Measurements from ENCODE around the gene DMBT1. TPM values are rescaled to one million over a fixed set of nuclear protein-coding genes. Genes with fewer than 3 reads are reported as not detected.
"Not testable (repeated sequence)": the region's sequence is repeated elsewhere in the genome, so short reads cannot be mapped to it uniquely, and the experiment has no call there.

DMBT1 gene
- total RNA-seq, 4 donors from 2014 or later, result 0.63 TPM; not detected in 3

DNA sequence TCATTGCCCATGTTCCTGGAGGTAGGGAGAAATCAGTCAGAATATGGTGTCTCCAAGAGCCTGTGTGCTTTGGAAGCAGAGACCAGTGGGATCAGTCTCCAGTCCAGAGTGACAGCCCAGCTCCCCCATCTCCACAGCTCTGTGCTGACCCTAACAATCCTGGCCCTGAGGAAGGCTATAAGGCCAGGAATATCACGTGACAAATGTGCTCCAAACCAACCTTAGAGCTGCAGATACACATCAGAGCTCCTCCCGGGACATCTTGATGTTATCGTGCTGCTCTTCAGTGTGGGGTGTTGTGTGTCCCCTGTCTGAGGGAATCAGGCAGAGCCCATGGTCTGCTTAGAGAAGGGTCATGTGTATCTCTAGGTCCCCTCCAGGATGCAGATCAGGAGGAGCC, 15.2 kb downstream of the DMBT1 start:
- H3K27ac ChIP-seq (replicated peaks in 1 of 4), result no peak overlapping the region
- intact Hi-C loops (cut with DNase I), result no loop called here
- peaks cover 0 to 6% (median 0%) of the 10 kb centered on the region in 4 donors for H3K9me3 ChIP-seq
- no peaks in the 10 kb centered on the region for H3K27me3 ChIP-seq
- no peak overlapping the region for H3K4me3 ChIP-seq
- H3K36me3 ChIP-seq, result no peaks in the 10 kb centered on the region
- 50% methylated on average over 1 of the region's 3 CpGs for WGBS
- no peaks in the 10 kb centered on the region for H3K4me1 ChIP-seq
- DNase-seq (ENCODE audit: extremely low spot score), result no peak
- TF ChIP-seq POLR2A (IDR thresholded peaks at IDR 0.05; ENCODE audit: low read depth) (no peak), POLR2AphosphoS5 (IDR thresholded peaks at IDR 0.05) (no peak), EP300 (IDR thresholded peaks at IDR 0.05) (no peak)
- TF ChIP-seq, protein P1, sequence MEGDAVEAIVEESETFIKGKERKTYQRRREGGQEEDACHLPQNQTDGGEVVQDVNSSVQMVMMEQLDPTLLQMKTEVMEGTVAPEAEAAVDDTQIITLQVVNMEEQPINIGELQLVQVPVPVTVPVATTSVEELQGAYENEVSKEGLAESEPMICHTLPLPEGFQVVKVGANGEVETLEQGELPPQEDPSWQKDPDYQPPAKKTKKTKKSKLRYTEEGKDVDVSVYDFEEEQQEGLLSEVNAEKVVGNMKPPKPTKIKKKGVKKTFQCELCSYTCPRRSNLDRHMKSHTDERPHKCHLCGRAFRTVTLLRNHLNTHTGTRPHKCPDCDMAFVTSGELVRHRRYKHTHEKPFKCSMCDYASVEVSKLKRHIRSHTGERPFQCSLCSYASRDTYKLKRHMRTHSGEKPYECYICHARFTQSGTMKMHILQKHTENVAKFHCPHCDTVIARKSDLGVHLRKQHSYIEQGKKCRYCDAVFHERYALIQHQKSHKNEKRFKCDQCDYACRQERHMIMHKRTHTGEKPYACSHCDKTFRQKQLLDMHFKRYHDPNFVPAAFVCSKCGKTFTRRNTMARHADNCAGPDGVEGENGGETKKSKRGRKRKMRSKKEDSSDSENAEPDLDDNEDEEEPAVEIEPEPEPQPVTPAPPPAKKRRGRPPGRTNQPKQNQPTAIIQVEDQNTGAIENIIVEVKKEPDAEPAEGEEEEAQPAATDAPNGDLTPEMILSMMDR (IDR thresholded peaks at IDR 0.05), result no peak

DNA sequence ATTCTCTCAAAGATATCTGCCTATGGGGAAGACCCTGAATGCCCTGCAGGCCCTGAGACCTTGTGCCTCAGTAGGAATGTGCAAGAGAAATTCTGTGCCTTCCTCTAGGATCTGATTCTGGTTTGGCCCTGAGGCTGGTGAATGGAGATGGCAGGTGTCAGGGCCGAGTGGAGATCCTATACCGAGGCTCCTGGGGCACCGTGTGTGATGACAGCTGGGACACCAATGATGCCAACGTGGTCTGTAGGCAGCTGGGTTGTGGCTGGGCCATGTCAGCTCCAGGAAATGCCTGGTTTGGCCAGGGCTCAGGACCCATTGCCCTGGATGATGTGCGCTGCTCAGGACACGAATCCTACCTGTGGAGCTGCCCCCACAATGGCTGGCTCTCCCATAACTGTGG, 15.7 kb downstream of the DMBT1 start:
- Histone ChIP-seq H3K9me3 (peaks cover 0 to 6% (median 0%) of the 10 kb centered on the region in 4 donors), H3K4me1 (no peaks in the 10 kb centered on the region), H3K36me3 (no peaks in the 10 kb centered on the region), H3K4me3 (no peak overlapping the region), H3K27ac (replicated peaks in 1 of 4) (no peak overlapping the region), H3K27me3 (no peaks in the 10 kb centered on the region)
- WGBS, result 85% methylated on average over 6 of the region's 6 CpGs
- intact Hi-C loops (cut with DNase I), result no loop called here
- no peak for DNase-seq (ENCODE audit: extremely low spot score)
- no peak for TF ChIP-seq POLR2AphosphoS5 (IDR thresholded peaks at IDR 0.05)
- TF ChIP-seq EP300 (IDR thresholded peaks at IDR 0.05), result no peak
- TF ChIP-seq, protein P1 (IDR thresholded peaks at IDR 0.05), result no peak
- no peak for TF ChIP-seq POLR2A (IDR thresholded peaks at IDR 0.05; ENCODE audit: low read depth)

DNA sequence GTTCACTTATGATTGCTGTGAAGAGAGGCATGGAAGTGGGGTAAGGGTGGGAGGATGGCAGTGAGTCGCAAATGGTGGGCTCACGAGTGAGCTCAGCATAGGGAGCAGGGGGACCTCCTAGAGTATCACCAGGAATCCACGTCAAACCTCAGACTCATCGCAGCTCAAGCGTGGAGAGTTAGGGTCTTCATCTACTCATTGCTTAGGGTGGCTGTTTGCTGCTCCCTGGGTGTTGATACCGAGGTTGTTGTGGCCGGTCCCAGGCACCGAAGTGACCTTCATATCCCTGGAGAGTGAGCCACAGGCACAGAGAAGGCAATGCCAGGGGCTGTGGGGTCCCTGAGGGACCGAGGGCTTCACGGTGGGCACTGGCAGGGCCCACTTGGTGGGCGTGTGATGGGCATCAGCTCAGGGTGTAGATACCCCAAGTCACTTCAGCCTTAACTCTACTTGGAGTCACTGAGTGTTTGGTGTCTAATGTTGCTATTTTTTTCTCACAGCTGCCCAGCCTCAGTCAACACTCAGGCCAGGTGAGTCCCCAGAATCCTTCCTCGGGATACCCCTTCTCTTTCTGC, 16.8 kb downstream of the DMBT1 start:
- WGBS, result 88% methylated on average over 12 of the region's 12 CpGs
- Histone ChIP-seq H3K27me3 (no peaks in the 10 kb centered on the region), H3K4me1 (no peaks in the 10 kb centered on the region), H3K4me3 (no peak overlapping the region), H3K9me3 (peaks cover 0 to 6% (median 0%) of the 10 kb centered on the region in 4 donors), H3K27ac (replicated peaks in 1 of 4) (no peak overlapping the region), H3K36me3 (no peaks in the 10 kb centered on the region)
- intact Hi-C loops (cut with DNase I), result no loop called here
- TF ChIP-seq EP300 (IDR thresholded peaks at IDR 0.05) (no peak), POLR2A (IDR thresholded peaks at IDR 0.05; ENCODE audit: low read depth) (no peak), POLR2AphosphoS5 (IDR thresholded peaks at IDR 0.05) (no peak)
- TF ChIP-seq, protein P1 (IDR thresholded peaks at IDR 0.05), result no peak
- no peak for DNase-seq (ENCODE audit: extremely low spot score)

DNA sequence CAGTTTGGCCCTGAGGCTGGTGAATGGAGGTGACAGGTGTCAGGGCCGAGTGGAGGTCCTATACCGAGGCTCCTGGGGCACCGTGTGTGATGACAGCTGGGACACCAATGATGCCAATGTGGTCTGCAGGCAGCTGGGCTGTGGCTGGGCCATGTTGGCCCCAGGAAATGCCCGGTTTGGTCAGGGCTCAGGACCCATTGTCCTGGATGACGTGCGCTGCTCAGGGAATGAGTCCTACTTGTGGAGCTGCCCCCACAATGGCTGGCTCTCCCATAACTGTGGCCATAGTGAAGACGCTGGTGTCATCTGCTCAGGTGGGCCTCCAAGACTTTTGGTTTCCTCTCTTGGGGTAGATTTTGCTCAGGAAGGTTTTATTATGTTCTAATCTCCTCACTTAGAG, 25.5 kb downstream of the DMBT1 start:
- H3K4me3 ChIP-seq; H3K9me3 ChIP-seq; DNase-seq (ENCODE audit: extremely low spot score); intact Hi-C loops (cut with DNase I); H3K36me3 ChIP-seq; H3K27me3 ChIP-seq; H3K4me1 ChIP-seq; H3K27ac ChIP-seq (replicated peaks in 1 of 4): not testable (repeated sequence)
- WGBS, result 90% methylated on average over 3 of the region's 7 CpGs

DNA sequence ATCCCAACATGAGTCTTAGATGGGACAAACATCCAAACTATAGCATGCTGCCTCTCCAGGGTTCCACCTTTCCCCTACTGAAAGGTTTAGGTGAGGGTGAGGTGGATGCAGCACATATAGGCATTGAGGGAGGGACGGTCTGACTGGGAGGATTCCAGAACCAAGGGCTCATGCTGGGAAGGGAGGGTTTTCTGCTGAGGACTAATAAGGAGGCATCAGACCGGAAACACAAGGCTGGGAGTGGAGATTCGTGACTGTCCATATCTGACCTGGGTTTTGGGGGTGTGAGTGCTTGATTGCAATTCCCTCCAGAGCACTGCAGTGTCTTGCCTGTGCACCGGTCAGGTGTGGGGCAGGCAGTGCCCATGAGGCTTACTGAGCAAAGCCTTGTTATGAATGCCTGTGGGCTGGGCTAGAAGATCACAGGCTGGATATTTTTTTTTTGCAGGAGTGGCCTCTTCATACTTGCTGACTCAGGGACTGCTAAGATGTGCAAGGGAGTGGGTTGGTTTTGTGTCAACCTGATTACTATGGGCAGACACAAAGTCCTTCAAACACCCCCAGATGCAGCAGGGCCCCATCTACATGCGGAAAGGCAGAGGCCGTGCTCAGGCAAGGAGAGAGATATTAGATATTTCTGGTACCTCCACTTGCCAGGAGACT, 26.7 kb downstream of the DMBT1 start:
- WGBS, result 89% methylated on average over 5 of the region's 6 CpGs
- H3K9me3 ChIP-seq, result no peaks in the 10 kb centered on the region

More for the DNA sequence above, 26.7 kb downstream of the DMBT1 start:
- no peak for TF ChIP-seq EP300 (IDR thresholded peaks at IDR 0.05)
- TF ChIP-seq, protein P1 (IDR thresholded peaks at IDR 0.05), result no peak
- TF ChIP-seq POLR2A (IDR thresholded peaks at IDR 0.05; ENCODE audit: low read depth), result no peak
- TF ChIP-seq POLR2AphosphoS5 (IDR thresholded peaks at IDR 0.05), result no peak
- Histone ChIP-seq H3K27ac (replicated peaks in 1 of 4) (no peak overlapping the region), H3K4me1 (no peaks in the 10 kb centered on the region), H3K36me3 (no peaks in the 10 kb centered on the region), H3K4me3 (no peak overlapping the region), H3K27me3 (no peaks in the 10 kb centered on the region)
- DNase-seq (ENCODE audit: extremely low spot score), result no peak
- intact Hi-C loops (cut with DNase I), result no loop called here
